K562 (cell line): ENCODE data around the gene SMAP2. TPM values are rescaled to one million over a fixed set of nuclear protein-coding genes. Genes with fewer than 3 reads are reported as not detected.

ENCODE experiments used
- ASH1L ChIP-seq: fragments of 450-650 bp; IDR thresholded peaks from 2 replicates; pipeline ENCODE4 v1.6.1; 2018; ENCODE audit warnings: borderline replicate concordance, mild to moderate bottlenecking, low read depth; ENCODE audit not compliant: partially characterized antibody
- CBX3 ChIP-seq, 2 experiments: IDR thresholded peaks; 1 replicate in 1 of 2; 2 replicates in 1 of 2; pipeline ENCODE4 v1.6.1; 2012; ENCODE audit warnings: inconsistent platforms in 2 of 2, low read length in 2 of 2, borderline replicate concordance in 1 of 2, control low read depth in 1 of 2
- CREB3 ChIP-seq: fragments of 450-650 bp; conservative IDR thresholded peaks from 2 replicates; pipeline ENCODE4 v1.6.1; 2016; ENCODE audit warnings: missing genetic modification characterization, low read depth, mild to moderate bottlenecking, missing compliant biosample characterization, moderate library complexity
- MCM3 ChIP-seq: fragments of 450-650 bp; IDR thresholded peaks from 2 replicates; pipeline ENCODE4 v1.6.1; 2016
- PHF21A ChIP-seq: fragments of 450-650 bp; IDR thresholded peaks from 2 replicates; pipeline ENCODE4 v1.6.1; 2017; ENCODE audit warnings: low read depth, borderline replicate concordance
- POU5F1 ChIP-seq: fragments of 150-350 bp; IDR thresholded peaks from 2 replicates; pipeline ENCODE4 v1.6.1; 2014; ENCODE audit warnings: borderline replicate concordance, low read length, low read depth, mild to moderate bottlenecking; ENCODE audit not compliant: partially characterized antibody
- RAD21 ChIP-seq, 2 experiments: fragments of 250-450 bp in 1 of 2; fragments of 450-650 bp in 1 of 2; sonication (Bioruptor Pico) in 1 of 2; formaldehyde crosslinking in 1 of 2; IDR thresholded peaks in 1 of 2; conservative IDR thresholded peaks in 1 of 2; 2 replicates each; pipeline versions ENCODE4 v1.4.0 to v1.8.0; 2020 to 2022; ENCODE audit warnings: mild to moderate bottlenecking in 2 of 2, moderate library complexity in 1 of 2
- RBM15 ChIP-seq: fragments of 200-400 bp; formaldehyde crosslinking; IDR thresholded peaks from 2 replicates; pipeline ENCODE4 v1.6.1; 2018; ENCODE audit warnings: mild to moderate bottlenecking, low read length, moderate library complexity; ENCODE audit not compliant: insufficient read depth
- STAT5A ChIP-seq: IDR thresholded peaks from 2 replicates; pipeline ENCODE4 v1.6.1; 2012; ENCODE audit warnings: low read length, inconsistent platforms, borderline replicate concordance
- TCF7 ChIP-seq: sonication (generic); IDR thresholded peaks from 2 replicates; pipeline ENCODE4 v1.6.1; 2016; ENCODE audit warnings: antibody characterized with exemption, borderline replicate concordance
- TEAD2 ChIP-seq: fragments of 450-650 bp; IDR thresholded peaks from 2 replicates; pipeline ENCODE4 v1.6.1; 2016; ENCODE audit warnings: missing genetic modification characterization, control low read depth, missing compliant biosample characterization
- ZNF143 ChIP-seq: sonication (generic); formaldehyde crosslinking; IDR thresholded peaks from 2 replicates; pipeline ENCODE4 v1.9.0; 2022; ENCODE audit warnings: mild to moderate bottlenecking, missing genetic modification reagents
- ZNF280A ChIP-seq: fragments of 450-650 bp; IDR thresholded peaks from 2 replicates; pipeline ENCODE4 v1.6.1; 2018; ENCODE audit warnings: mild to moderate bottlenecking, low read depth; ENCODE audit not compliant: partially characterized antibody
- ZNF282 ChIP-seq: sonication (generic); formaldehyde crosslinking; IDR thresholded peaks from 2 replicates; pipeline ENCODE4 v1.8.1; 2023; ENCODE audit warnings: missing genetic modification reagents
- polyA plus RNA-seq, 8 experiments: library from polyadenylated mRNA; depleted of rRNA in 4 of 8; stranded (reverse) in 5 of 8; unstranded in 3 of 8; fragments of >200 nt; fragmentation: Nextera tagmentation in 2 of 8; fragmentation: Illumina TruSeq in 1 of 8; extraction: Ambion mirVana in 2 of 8; extraction: Trizol in 1 of 8; gene quantifications; 2 replicates each; pipeline versions ENCODE4 v1.2.1 to v1.2.3, GENCODE V29; 2011 to 2014; ENCODE audit warnings: inconsistent platforms in 1 of 8, missing spikeins in 1 of 8
- total RNA-seq, 7 experiments: library from RNA; depleted of rRNA in 6 of 7; stranded (reverse); fragments of >200 nt in 6 of 7; fragmentation: Illumina TruSeq in 2 of 7; extraction: Trizol in 2 of 7; gene quantifications; 2 replicates each; pipeline versions ENCODE4 v1.2.1 to v1.2.3, GENCODE V29; 2011 to 2021; ENCODE audit warnings: low replicate concordance in 1 of 7
- TF ChIP-seq, protein P1 (sequence below), 2 experiments: fragments of 450-650 bp; IDR thresholded peaks; 2 replicates each; pipeline ENCODE4 v1.6.1; 2018; ENCODE audit warnings: mild to moderate bottlenecking in 2 of 2, low read depth in 1 of 2; ENCODE audit not compliant: partially characterized antibody in 2 of 2
- TF ChIP-seq, protein P2 (sequence below): fragments of 250-450 bp; sonication (Bioruptor Pico); IDR thresholded peaks from 2 replicates; pipeline ENCODE4 v1.8.0; 2021; ENCODE audit warnings: borderline replicate concordance, mild to moderate bottlenecking, moderate library complexity; ENCODE audit not compliant: poor library complexity, severe bottlenecking
- TF ChIP-seq, protein P3 (sequence below): IDR thresholded peaks from 2 replicates; pipeline ENCODE4 v1.6.1; 2011; ENCODE audit not compliant: insufficient read length; ENCODE audit errors: extremely low read depth

Gene SMAP2
- total and polyA plus RNA-seq, 9 of the 15 experiments (the other 6 are each of a cell fraction or from before 2014, with no cell fraction given): 38.7 to 212 (median 94.1) TPM

DNA sequence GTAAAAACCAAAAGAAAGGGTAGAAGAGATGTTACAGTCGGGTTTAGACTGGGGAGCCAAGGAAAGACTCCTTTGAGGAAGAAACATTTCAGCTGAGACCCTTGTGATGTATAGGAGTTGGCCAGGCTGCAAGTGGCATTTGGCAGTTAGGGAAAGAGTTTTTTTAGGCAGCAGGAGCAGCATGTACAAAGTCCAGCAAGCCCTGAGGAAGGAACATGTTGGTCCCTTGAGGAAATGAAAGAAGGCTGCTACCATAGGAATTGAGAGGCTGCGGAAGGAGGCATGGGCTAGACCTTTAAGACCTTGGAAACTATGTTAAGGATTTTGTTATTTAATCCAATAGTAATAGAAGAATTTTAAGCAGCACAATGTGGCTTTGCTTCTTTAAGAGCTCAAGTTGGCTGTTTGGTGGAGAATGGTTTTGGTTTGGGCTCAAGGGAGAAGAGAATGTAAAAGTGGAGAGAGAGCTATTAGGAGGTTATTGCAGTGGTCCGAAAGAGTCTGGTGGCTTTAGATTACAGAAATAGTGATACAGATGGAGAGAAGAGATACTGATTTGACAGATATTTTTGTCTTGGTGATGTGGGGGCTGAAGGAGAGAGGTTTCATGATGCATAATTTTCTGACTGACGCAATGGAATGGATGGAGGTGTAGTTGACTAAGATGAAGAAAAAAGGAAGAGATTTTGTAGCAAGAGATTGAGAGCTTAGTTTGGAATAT, 26.6 kb downstream of the SMAP2 start (continued):
- TF ChIP-seq, protein P1, sequence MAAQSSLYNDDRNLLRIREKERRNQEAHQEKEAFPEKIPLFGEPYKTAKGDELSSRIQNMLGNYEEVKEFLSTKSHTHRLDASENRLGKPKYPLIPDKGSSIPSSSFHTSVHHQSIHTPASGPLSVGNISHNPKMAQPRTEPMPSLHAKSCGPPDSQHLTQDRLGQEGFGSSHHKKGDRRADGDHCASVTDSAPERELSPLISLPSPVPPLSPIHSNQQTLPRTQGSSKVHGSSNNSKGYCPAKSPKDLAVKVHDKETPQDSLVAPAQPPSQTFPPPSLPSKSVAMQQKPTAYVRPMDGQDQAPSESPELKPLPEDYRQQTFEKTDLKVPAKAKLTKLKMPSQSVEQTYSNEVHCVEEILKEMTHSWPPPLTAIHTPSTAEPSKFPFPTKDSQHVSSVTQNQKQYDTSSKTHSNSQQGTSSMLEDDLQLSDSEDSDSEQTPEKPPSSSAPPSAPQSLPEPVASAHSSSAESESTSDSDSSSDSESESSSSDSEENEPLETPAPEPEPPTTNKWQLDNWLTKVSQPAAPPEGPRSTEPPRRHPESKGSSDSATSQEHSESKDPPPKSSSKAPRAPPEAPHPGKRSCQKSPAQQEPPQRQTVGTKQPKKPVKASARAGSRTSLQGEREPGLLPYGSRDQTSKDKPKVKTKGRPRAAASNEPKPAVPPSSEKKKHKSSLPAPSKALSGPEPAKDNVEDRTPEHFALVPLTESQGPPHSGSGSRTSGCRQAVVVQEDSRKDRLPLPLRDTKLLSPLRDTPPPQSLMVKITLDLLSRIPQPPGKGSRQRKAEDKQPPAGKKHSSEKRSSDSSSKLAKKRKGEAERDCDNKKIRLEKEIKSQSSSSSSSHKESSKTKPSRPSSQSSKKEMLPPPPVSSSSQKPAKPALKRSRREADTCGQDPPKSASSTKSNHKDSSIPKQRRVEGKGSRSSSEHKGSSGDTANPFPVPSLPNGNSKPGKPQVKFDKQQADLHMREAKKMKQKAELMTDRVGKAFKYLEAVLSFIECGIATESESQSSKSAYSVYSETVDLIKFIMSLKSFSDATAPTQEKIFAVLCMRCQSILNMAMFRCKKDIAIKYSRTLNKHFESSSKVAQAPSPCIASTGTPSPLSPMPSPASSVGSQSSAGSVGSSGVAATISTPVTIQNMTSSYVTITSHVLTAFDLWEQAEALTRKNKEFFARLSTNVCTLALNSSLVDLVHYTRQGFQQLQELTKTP (IDR thresholded peaks at IDR 0.05; ENCODE audit: low read depth in 1 of 2, partially characterized antibody in 2 of 2): peak; percentile 45 to 88
- TF ChIP-seq, protein P2, sequence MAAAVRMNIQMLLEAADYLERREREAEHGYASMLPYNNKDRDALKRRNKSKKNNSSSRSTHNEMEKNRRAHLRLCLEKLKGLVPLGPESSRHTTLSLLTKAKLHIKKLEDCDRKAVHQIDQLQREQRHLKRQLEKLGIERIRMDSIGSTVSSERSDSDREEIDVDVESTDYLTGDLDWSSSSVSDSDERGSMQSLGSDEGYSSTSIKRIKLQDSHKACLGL: no peak
- TF ChIP-seq PHF21A (0 out of 2 replicates have a peak, but pooled peaks have one; percentile 12), ZNF282 (no peak), CREB3 (tag) (no peak), POU5F1 (no peak), ZNF280A (no peak), ASH1L (no peak), CBX3 (IDR thresholded peaks at IDR 0.05; ENCODE audit: borderline replicate concordance in 1 of 2, low read length in 2 of 2) (no peak), TEAD2 (no peak), ZNF143 (CRISPR knock-in tag) (no peak), TCF7 (no peak), STAT5A (peak; percentile 55; the same call in 1 of the 2 replicates), RAD21 (CRISPR knock-in tag; conservative IDR thresholded peaks at IDR 0.05 in 1 of 2, IDR thresholded peaks at IDR 0.05 in 1 of 2) (no peak), MCM3 (no peak), RBM15 (no peak)
- TF ChIP-seq, protein P3, sequence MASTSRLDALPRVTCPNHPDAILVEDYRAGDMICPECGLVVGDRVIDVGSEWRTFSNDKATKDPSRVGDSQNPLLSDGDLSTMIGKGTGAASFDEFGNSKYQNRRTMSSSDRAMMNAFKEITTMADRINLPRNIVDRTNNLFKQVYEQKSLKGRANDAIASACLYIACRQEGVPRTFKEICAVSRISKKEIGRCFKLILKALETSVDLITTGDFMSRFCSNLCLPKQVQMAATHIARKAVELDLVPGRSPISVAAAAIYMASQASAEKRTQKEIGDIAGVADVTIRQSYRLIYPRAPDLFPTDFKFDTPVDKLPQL: no peak
